ENCODE data around the gene DMGDH.

The DMGDH gene

DNA sequence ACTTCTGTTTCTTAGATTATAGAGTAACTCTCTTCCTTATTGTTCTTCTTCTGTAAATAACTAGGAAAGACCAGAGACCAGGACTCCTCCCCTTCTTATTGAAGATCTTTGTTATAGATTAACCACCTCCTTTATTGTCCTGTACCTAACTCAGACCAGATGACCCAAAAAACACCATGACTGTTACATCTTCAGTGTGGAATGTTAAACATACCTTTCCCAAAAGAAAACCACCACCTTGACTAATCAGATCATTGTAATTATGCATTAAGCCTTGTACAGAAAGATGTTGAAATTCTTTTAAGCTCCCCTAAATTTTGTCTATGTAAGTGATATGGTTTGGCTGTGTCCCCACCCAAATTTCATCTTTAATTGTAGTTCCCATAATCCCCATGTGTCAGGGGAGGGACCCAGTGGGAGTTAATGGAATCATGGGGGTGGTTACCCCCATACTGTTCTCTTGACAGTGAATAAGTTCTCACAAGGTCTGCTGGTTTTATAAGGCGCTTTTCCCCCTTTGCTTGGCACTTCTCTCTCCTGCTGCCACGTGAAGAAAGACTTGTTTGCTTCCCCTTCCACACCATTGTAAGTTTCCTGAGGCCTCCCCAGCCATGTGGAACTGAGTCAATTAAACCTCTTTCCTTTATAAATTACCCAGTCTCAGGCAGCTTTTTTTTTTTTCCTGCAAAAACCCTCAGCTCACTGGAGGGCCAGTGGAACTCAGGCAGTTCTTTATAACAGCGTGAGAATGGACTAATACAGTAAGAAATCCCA, 110.6 kb downstream of the DMGDH start:
- Histone ChIP-seq H3K36me3 (peaks cover 7 to 72% (median 41%) of the 10 kb centered on the region in 11 experiments; a peak in 21 of 22 replicates), H3K9me3 (replicated peaks in 1 of 11) (no peaks in the 10 kb centered on the region; a peak in 1 of 22 replicates), H3K4me3 (no peak overlapping the region), H3K9ac (no peak overlapping the region), H3K27me3 (no peaks in the 10 kb centered on the region), H4K20me1 (no peaks in the 10 kb centered on the region), H3K4me1 (peaks cover 0 to 8% (median 5%) of the 10 kb centered on the region in 10 experiments; a peak in 6 of 20 replicates), H3K4me2 (peak overlapping the region in 7 of 11 experiments; percentile 2 to 34 (median 12); a peak in 3 of 22 replicates), H3K27ac (no peak overlapping the region)
- no peak for TF ChIP-seq Cebpa-rat (IDR thresholded peaks at IDR 0.05)

DNA sequence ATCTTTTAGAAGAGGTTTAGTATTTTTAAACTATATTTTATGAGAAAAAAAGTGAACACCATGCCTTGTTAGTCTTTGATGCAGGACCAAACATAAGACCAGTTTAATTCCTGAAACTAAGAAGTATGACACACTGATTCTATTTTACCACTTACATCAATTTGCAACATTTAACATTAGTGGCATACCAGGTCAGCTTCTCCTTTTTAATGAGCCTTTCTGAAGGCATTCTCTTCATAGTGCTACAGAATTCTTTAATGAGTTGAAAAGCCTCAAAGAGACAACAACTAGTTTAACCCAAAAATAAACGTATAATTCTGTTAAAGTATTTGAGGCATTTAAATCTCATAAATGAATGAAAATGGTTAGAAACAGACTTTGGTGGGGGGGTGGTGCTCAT, 112.6 kb downstream of the DMGDH start:
- Histone ChIP-seq H3K9ac (no peak overlapping the region), H3K9me3 (replicated peaks in 1 of 11) (no peaks in the 10 kb centered on the region; a peak in 1 of 22 replicates), H3K4me1 (peaks cover 0 to 8% (median 5%) of the 10 kb centered on the region in 10 experiments; a peak in 6 of 20 replicates), H3K27me3 (no peaks in the 10 kb centered on the region), H3K4me3 (no peak overlapping the region), H4K20me1 (no peaks in the 10 kb centered on the region), H3K36me3 (peaks cover 0 to 58% (median 21%) of the 10 kb centered on the region in 11 experiments; a peak in 17 of 22 replicates), H3K4me2 (no peak overlapping the region), H3K27ac (no peak overlapping the region)
- no peak for TF ChIP-seq Cebpa-rat (IDR thresholded peaks at IDR 0.05)

DNA sequence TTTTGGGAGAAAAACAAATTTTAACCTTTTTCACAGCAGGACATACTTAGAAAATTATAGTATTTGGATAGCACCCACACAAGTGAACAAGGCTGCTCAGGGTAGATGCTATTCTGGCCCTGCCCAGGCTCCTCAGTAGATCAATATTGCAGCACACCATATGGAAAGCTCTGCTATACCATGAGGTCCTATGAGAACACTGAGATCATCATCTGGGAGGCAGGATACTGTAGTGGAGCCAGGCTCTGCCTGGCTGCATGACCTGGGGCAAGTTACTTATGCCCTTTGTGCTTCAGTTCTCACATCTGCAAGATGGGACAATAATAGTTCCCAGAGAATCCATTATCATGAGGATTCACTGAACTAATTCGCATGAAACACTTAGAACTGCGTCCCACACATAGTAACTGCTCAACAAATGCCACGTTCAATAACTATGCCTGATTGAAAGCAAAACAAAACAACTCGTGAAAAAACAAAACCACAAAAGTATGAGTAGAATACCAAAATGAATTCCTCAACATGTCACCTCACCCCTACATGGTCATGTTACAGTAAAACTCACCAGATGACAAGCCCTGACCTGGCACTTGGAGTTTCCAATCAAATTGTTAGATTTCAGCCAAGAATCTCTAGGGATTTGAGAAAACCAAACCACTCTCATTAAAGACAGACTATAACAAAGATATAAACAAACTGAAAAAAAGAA, 116.2 kb downstream of the DMGDH start:
- no peak for TF ChIP-seq Cebpa-rat (IDR thresholded peaks at IDR 0.05)
- no peak overlapping the region for H3K4me2 ChIP-seq
- H3K4me3 ChIP-seq: no peak overlapping the region
- H3K27me3 ChIP-seq: no peaks in the 10 kb centered on the region
- no peaks in the 10 kb centered on the region; a peak in 1 of 22 replicates for H3K9me3 ChIP-seq (replicated peaks in 1 of 11)
- H3K4me1 ChIP-seq: no peaks in the 10 kb centered on the region
- H4K20me1 ChIP-seq: no peaks in the 10 kb centered on the region
- H3K27ac ChIP-seq: no peak overlapping the region
- H3K36me3 ChIP-seq: peaks cover 0 to 59% (median 19%) of the 10 kb centered on the region in 11 experiments; a peak in 18 of 22 replicates
- no peak overlapping the region for H3K9ac ChIP-seq

All from BLaER1 treated with 17β-estradiol and CSF1 and Interleukin-3, amounts not matched to agents 10 nM and 100 nM (cell line).